NOMO-1 treated with DMSO at 0.1 percent for 48 hours (cell line): ENCODE data around the gene QARS1.
A peak's percentile ranks its signal among the peaks of the same experiment; 100 is the strongest.

Source experiments
- DNase-seq: peaks from one replicate; lab custom pipeline; 2025; ENCODE audit not compliant: unreplicated experiment; lab: John Stamatoyannopoulos, UW

Gene QARS1

GRCh38 chr3:49054344-49054862 lies 50.2 kb downstream of the QARS1 start:
- DNase-seq = no peak

- peak; percentile 61 for DNase-seq
Observed at GRCh38 chr3:49053543-49053942, 51.0 kb downstream of the QARS1 start.
